ENCODE measurements around the gene OR2B6.
A peak's percentile ranks its signal among the peaks of the same experiment; 100 is the strongest.

OR2B6 gene

DNA sequence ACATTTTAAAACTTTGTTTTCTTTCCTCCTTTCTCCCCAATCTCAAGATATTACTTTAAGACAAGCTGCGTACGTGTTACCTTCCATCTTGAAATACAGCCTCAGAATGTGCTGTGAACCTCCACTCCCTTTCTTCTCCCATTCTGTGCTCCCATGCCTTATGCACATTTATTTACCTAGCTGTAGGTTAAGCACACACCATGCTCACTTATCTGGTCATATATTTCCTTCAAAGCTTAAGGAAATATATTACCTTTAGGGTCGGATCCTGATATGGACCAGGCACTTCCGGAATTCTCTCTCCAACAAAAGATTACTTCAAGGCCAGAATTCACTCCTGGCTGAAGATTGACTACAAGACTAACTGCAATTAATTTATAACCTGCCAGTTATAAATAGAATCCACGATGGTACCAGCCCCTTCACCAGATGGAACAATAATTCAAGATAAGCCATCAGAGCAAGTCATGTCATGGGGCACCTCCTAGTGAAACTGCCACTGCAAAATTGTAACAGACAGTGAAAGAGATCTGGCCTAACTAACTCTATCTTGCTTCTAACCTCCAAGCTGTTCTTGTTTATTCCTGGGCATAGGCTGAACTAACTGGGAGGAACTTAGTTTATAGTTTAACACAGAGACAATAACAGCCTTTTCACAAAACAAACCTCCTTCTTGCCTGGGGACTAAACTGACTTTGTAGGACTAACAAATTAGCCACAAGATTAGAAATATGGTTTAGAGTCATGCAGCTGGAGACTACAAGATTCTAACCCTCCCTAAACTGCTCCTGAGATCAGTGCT lies 47.5 kb downstream of the OR2B6 start:
- H3K27me3 ChIP-seq (ENCODE audit: insufficient read depth, insufficient read length) = no peaks in the 10 kb centered on the region
- no peak for DNase-seq (ENCODE audit: low read depth, low spot score)
- H3K4me3 ChIP-seq (ENCODE audit: insufficient read length, low read depth) = no peak overlapping the region
- no peak for TF ChIP-seq YY1 (IDR thresholded peaks at IDR 0.05; ENCODE audit: insufficient read depth, insufficient read length)
- TF ChIP-seq ZNF274 (IDR thresholded peaks at IDR 0.05; ENCODE audit: low read depth, low read length) = no peak
- no peak for TF ChIP-seq SUZ12 (IDR thresholded peaks at IDR 0.05; ENCODE audit: extremely low read depth, insufficient read depth, insufficient read length)
- no peaks in the 10 kb centered on the region for H3K9me3 ChIP-seq (ENCODE audit: insufficient read depth, low read length)
- no peaks in the 10 kb centered on the region for H3K36me3 ChIP-seq (ENCODE audit: insufficient read depth, insufficient read length, low read length)
- H3K4me1 ChIP-seq (ENCODE audit: insufficient read depth, insufficient read length) = peaks cover 3% of the 10 kb centered on the region
- no peak overlapping the region for H3K9ac ChIP-seq (ENCODE audit: insufficient read length, low read depth)

DNA sequence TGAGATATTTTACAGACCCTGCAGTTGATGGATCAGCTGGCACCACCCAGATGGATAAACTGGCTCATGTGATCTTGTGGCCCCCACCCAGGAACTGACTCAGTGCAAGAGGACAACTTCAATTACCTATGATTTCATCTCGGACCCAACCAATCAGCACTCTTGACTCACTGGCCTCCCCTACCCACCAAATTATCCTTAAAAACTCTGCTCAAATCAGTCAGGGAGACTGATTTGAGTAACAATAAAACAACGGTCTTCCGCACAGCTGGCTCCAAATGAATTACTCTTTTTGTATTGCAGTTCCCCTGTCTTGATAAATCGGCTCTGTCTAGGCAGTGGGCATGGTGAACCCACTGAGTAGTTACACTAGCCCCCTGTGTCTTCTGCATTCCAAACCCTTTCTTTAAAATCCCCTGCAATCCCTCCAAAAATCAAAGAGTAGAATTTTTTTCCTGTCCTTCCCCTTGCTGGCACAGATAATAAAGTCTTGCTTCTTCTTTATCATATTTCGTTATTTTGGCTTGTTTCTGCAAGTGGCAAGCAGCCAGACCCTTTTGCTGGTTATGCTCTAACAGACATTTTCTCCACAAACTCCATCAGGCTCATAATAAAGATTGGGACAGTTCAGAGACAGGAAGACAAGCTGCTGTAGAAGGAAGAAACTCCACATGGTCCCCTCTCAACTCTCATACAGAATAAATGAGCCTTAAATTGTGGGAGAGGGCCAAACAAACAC lies 48.3 kb downstream of the OR2B6 start:
- Histone ChIP-seq H3K4me1 (ENCODE audit: insufficient read depth, insufficient read length) (peaks cover 3% of the 10 kb centered on the region), H3K27me3 (ENCODE audit: insufficient read depth, insufficient read length) (no peaks in the 10 kb centered on the region), H3K4me3 (ENCODE audit: insufficient read length, low read depth) (no peak overlapping the region), H3K9me3 (ENCODE audit: insufficient read depth, low read length) (no peaks in the 10 kb centered on the region), H3K9ac (ENCODE audit: insufficient read length, low read depth) (no peak overlapping the region), H3K36me3 (ENCODE audit: insufficient read depth, insufficient read length, low read length) (no peaks in the 10 kb centered on the region)
- no peak for DNase-seq (ENCODE audit: low read depth, low spot score)
- TF ChIP-seq ZNF274 (IDR thresholded peaks at IDR 0.05; ENCODE audit: low read depth, low read length) = no peak
- TF ChIP-seq YY1 (IDR thresholded peaks at IDR 0.05; ENCODE audit: insufficient read depth, insufficient read length) = no peak
- no peak for TF ChIP-seq SUZ12 (IDR thresholded peaks at IDR 0.05; ENCODE audit: extremely low read depth, insufficient read depth, insufficient read length)

DNA sequence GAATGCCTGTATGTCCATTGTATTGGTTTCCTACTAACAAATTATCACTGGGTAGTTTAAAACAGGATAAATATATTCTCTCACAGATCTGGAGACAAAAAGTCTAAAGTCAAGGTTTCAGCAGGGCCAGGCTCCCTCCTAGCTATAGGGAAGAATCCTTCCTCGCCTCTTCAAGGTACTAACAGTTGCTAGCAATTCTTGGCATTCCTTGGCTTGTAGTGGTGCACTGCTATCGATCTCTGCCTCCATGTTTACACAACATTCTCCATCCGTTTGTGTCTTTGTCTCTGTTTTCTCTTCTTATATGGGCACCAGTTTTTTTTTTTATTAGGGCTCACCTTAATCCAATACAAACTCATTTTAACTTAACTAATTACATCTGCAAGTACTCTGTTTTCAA lies 48.9 kb downstream of the OR2B6 start:
- Histone ChIP-seq H3K27me3 (ENCODE audit: insufficient read depth, insufficient read length) (no peaks in the 10 kb centered on the region), H3K9me3 (ENCODE audit: insufficient read depth, low read length) (no peaks in the 10 kb centered on the region), H3K36me3 (ENCODE audit: insufficient read depth, insufficient read length, low read length) (no peaks in the 10 kb centered on the region), H3K4me3 (ENCODE audit: insufficient read length, low read depth) (no peak overlapping the region), H3K9ac (ENCODE audit: insufficient read length, low read depth) (no peak overlapping the region), H3K4me1 (ENCODE audit: insufficient read depth, insufficient read length) (peaks cover 3% of the 10 kb centered on the region)
- peak; percentile 13 for DNase-seq (ENCODE audit: low read depth, low spot score)
- no peak for TF ChIP-seq SUZ12 (IDR thresholded peaks at IDR 0.05; ENCODE audit: extremely low read depth, insufficient read depth, insufficient read length)
- TF ChIP-seq ZNF274 (IDR thresholded peaks at IDR 0.05; ENCODE audit: low read depth, low read length) = no peak
- no peak for TF ChIP-seq YY1 (IDR thresholded peaks at IDR 0.05; ENCODE audit: insufficient read depth, insufficient read length)

Measured in NT2/D1 (cell line).